ENCODE data around the gene EEF1E1. TPM values are rescaled to one million over a fixed set of nuclear protein-coding genes. Genes with fewer than 3 reads are reported as not detected.

Gene EEF1E1
- total and polyA plus RNA-seq, 2 donors (not counting 1 experiment from before 2014, with no cell fraction given) = 38.1 to 50.7 TPM

DNA sequence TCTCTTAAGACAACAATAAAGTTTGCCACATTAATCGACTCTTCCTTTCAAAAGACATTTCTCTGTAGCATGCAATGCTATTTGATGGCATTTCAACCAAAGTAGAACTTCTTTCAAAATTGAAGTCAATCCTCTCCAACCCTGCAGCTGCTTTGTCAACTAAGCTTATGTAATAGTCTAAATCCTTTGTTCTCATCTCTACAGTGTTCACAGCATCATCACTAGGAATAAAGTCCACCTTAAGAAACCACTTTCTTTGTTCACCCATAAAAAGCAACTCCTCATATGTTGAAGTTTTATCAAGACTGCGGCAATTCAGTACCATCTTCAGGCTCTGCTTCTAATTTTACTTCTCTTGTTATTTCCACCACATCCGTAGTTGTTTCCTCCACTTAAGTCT is 26.6 kb downstream of the EEF1E1 start:
- H4K20me1 ChIP-seq (ENCODE audit: control insufficient read depth, extremely low read depth, insufficient read depth, low read length) = no peaks in the 10 kb centered on the region
- H3K36me3 ChIP-seq (ENCODE audit: control insufficient read depth, insufficient read depth, low read length) = no peaks in the 10 kb centered on the region
- H3K4me3 ChIP-seq (replicated peaks in 1 of 4; ENCODE audit: control extremely low read depth in 1 of 4, insufficient read depth in 1 of 4, low read depth in 3 of 4, low read length in 4 of 4) = no peak overlapping the region
- no peaks in the 10 kb centered on the region for H3K9me3 ChIP-seq (ENCODE audit: control insufficient read depth, insufficient read depth, low read depth, low read length)
- no peak overlapping the region for H3K27ac ChIP-seq (ENCODE audit: insufficient read depth, low read length)
- no peak overlapping the region for H3K9ac ChIP-seq (ENCODE audit: insufficient read depth, low read length)
- H3K27me3 ChIP-seq (ENCODE audit: control insufficient read depth, insufficient read depth, low read length) = no peaks in the 10 kb centered on the region
- DNase-seq (ENCODE audit: low read depth in 2 of 2) = no peak
- no peaks in the 10 kb centered on the region for H3K79me2 ChIP-seq (ENCODE audit: control insufficient read depth, insufficient read depth, low read length)
- H2AFZ ChIP-seq (ENCODE audit: low read length) = no peak overlapping the region
- no peak overlapping the region for H3K4me2 ChIP-seq (ENCODE audit: extremely low read depth, insufficient read depth, low read length)
- peaks cover 4% of the 10 kb centered on the region for H3K4me1 ChIP-seq (ENCODE audit: control insufficient read depth, extremely low read depth, insufficient read depth, low read length)
- TF ChIP-seq, protein P1, sequence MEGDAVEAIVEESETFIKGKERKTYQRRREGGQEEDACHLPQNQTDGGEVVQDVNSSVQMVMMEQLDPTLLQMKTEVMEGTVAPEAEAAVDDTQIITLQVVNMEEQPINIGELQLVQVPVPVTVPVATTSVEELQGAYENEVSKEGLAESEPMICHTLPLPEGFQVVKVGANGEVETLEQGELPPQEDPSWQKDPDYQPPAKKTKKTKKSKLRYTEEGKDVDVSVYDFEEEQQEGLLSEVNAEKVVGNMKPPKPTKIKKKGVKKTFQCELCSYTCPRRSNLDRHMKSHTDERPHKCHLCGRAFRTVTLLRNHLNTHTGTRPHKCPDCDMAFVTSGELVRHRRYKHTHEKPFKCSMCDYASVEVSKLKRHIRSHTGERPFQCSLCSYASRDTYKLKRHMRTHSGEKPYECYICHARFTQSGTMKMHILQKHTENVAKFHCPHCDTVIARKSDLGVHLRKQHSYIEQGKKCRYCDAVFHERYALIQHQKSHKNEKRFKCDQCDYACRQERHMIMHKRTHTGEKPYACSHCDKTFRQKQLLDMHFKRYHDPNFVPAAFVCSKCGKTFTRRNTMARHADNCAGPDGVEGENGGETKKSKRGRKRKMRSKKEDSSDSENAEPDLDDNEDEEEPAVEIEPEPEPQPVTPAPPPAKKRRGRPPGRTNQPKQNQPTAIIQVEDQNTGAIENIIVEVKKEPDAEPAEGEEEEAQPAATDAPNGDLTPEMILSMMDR (conservative IDR thresholded peaks at IDR 0.05 in 1 of 2, IDR thresholded peaks at IDR 0.05 in 1 of 2; ENCODE audit: low read depth in 1 of 2, low read length in 2 of 2) = no peak
- TF ChIP-seq EZH2 (IDR thresholded peaks at IDR 0.05; ENCODE audit: low read length, missing control alignments) = no peak

DNA sequence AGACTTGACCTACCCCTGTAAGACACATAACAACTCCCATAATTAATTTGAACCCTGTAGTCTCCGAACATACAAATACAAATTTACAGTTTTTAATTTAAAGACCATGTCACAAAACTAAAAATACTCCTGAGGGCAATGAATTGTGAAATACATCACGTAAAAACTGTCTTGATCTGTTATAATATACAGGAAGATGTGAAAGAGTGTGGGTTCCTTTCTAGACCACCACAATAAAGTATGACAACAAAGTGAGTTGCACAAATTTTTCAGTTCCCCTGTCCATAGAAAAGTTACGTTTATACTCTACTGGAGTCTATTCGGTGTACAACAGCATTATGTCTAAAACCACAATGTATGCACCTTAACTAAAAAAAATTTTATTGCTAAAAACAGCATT is 27.2 kb downstream of the EEF1E1 start:
- Histone ChIP-seq H3K36me3 (ENCODE audit: control insufficient read depth, insufficient read depth, low read length) (no peaks in the 10 kb centered on the region), H4K20me1 (ENCODE audit: control insufficient read depth, extremely low read depth, insufficient read depth, low read length) (no peaks in the 10 kb centered on the region), H3K27me3 (ENCODE audit: control insufficient read depth, insufficient read depth, low read length) (no peaks in the 10 kb centered on the region), H3K4me1 (ENCODE audit: control insufficient read depth, extremely low read depth, insufficient read depth, low read length) (no peaks in the 10 kb centered on the region), H3K9ac (ENCODE audit: insufficient read depth, low read length) (no peak overlapping the region), H3K4me3 (replicated peaks in 1 of 4; ENCODE audit: control extremely low read depth in 1 of 4, insufficient read depth in 1 of 4, low read depth in 3 of 4, low read length in 4 of 4) (no peak overlapping the region), H3K9me3 (ENCODE audit: control insufficient read depth, insufficient read depth, low read depth, low read length) (no peaks in the 10 kb centered on the region), H3K79me2 (ENCODE audit: control insufficient read depth, insufficient read depth, low read length) (no peaks in the 10 kb centered on the region), H3K4me2 (ENCODE audit: extremely low read depth, insufficient read depth, low read length) (no peak overlapping the region), H3K27ac (ENCODE audit: insufficient read depth, low read length) (no peak overlapping the region), H2AFZ (ENCODE audit: low read length) (no peak overlapping the region)
- no peak for TF ChIP-seq EZH2 (IDR thresholded peaks at IDR 0.05; ENCODE audit: low read length, missing control alignments)
- TF ChIP-seq, protein P1 (conservative IDR thresholded peaks at IDR 0.05 in 1 of 2, IDR thresholded peaks at IDR 0.05 in 1 of 2; ENCODE audit: low read depth in 1 of 2, low read length in 2 of 2) = no peak
- DNase-seq (ENCODE audit: low read depth in 2 of 2) = no peak

DNA sequence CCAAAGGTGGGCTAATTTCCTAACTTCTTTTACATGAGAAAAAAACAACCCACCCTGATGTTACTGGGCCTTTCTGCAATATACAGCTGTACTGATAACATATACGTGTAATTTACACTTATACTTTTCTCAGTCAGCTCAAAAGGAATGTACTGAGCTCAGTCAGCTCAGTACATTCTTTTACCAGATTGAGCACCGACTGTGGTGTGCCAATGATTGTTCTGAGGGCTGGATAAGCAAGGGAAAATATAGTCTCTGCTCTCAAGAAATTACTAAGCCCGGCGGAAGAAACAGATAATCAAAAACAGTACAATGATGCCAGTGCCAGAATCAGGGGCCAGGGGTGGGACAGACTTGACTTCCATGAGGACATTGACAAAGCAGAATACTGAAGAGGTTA is 28.1 kb downstream of the EEF1E1 start:
- H4K20me1 ChIP-seq (ENCODE audit: control insufficient read depth, extremely low read depth, insufficient read depth, low read length) = no peaks in the 10 kb centered on the region
- no peaks in the 10 kb centered on the region for H3K36me3 ChIP-seq (ENCODE audit: control insufficient read depth, insufficient read depth, low read length)
- H3K9ac ChIP-seq (ENCODE audit: insufficient read depth, low read length) = no peak overlapping the region
- H3K27ac ChIP-seq (ENCODE audit: insufficient read depth, low read length) = no peak overlapping the region
- no peaks in the 10 kb centered on the region for H3K27me3 ChIP-seq (ENCODE audit: control insufficient read depth, insufficient read depth, low read length)
- H3K4me2 ChIP-seq (ENCODE audit: extremely low read depth, insufficient read depth, low read length) = no peak overlapping the region
- H3K4me1 ChIP-seq (ENCODE audit: control insufficient read depth, extremely low read depth, insufficient read depth, low read length) = no peaks in the 10 kb centered on the region
- H3K79me2 ChIP-seq (ENCODE audit: control insufficient read depth, insufficient read depth, low read length) = no peaks in the 10 kb centered on the region
- H3K9me3 ChIP-seq (ENCODE audit: control insufficient read depth, insufficient read depth, low read depth, low read length) = no peaks in the 10 kb centered on the region
- no peak for DNase-seq (ENCODE audit: low read depth in 2 of 2)
- H3K4me3 ChIP-seq (replicated peaks in 1 of 4; ENCODE audit: control extremely low read depth in 1 of 4, insufficient read depth in 1 of 4, low read depth in 3 of 4, low read length in 4 of 4) = no peak overlapping the region
- no peak overlapping the region for H2AFZ ChIP-seq (ENCODE audit: low read length)
- TF ChIP-seq, protein P1 (conservative IDR thresholded peaks at IDR 0.05 in 1 of 2, IDR thresholded peaks at IDR 0.05 in 1 of 2; ENCODE audit: low read depth in 1 of 2, low read length in 2 of 2) = no peak
- TF ChIP-seq EZH2 (IDR thresholded peaks at IDR 0.05; ENCODE audit: low read length, missing control alignments) = no peak

Data from fibroblast of lung (primary cell).